ENCODE measurements around the gene PTPRQ.

PTPRQ gene

GRCh38 chr12:80717856-80718255 lies 273.8 kb downstream of the PTPRQ start:
- H3K9me3 Mint-ChIP-seq = no peaks in the 10 kb centered on the region
- H3K36me3 Mint-ChIP-seq (ENCODE audit: low read depth) = no peaks in the 10 kb centered on the region
- no peak overlapping the region for H3K4me3 Mint-ChIP-seq
- no peak for DNase-seq
- H3K27ac Mint-ChIP-seq = no peak overlapping the region
- peaks cover 35% of the 10 kb centered on the region for H3K27me3 Mint-ChIP-seq
- no peaks in the 10 kb centered on the region for H3K4me1 Mint-ChIP-seq (ENCODE audit: low read depth)

DNA sequence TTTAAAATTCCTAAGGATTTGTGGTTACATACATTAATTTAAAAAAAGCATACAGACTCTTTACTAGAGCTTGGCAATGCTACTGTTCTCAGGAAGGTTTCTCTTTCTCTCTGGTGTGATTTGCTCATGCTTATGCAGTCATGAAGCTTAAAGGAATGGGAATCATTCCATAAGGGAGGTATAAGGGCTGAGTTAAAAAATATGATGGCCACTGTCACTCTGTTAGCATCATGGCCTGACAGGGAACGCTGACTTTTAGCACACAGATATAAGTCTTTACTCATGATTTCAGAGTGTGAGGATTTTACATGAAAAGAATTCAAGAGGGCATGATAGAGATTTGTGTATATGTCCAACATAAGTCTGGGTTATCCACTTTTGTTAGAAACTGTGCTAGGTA lies 276.5 kb downstream of the PTPRQ start:
- H3K4me1 Mint-ChIP-seq (ENCODE audit: low read depth) = no peaks in the 10 kb centered on the region
- H3K27ac Mint-ChIP-seq = no peak overlapping the region
- no peaks in the 10 kb centered on the region for H3K9me3 Mint-ChIP-seq
- H3K27me3 Mint-ChIP-seq = peaks cover 18% of the 10 kb centered on the region
- DNase-seq = no peak
- H3K4me3 Mint-ChIP-seq = no peak overlapping the region
- no peaks in the 10 kb centered on the region for H3K36me3 Mint-ChIP-seq (ENCODE audit: low read depth)

DNA sequence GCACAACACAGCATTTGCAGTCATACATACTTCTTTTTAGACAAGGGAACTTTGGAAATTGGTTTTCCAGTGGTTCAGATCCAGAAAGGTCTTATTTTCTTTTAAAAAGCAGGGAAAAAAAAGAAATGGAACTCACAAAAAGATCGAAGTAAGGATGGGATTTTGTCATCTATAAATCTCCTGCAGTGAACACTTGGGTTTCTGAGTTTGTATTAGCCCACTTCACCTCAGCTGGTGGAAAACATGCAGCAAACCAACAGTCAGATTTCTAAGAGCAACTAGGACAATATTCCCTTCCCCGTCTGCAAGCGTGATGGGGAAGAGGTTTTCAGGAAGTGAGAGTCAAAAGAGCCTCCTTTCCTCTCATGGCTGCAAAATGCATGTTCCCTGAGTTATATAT lies 277.3 kb downstream of the PTPRQ start:
- no peaks in the 10 kb centered on the region for H3K9me3 Mint-ChIP-seq
- no peak overlapping the region for H3K4me3 Mint-ChIP-seq
- no peaks in the 10 kb centered on the region for H3K36me3 Mint-ChIP-seq (ENCODE audit: low read depth)
- no peaks in the 10 kb centered on the region for H3K4me1 Mint-ChIP-seq (ENCODE audit: low read depth)
- no peak overlapping the region for H3K27ac Mint-ChIP-seq
- peaks cover 11% of the 10 kb centered on the region for H3K27me3 Mint-ChIP-seq
- DNase-seq = no peak
